ENCODE measurements around the gene HECTD4.

GRCh38 chr12:112218150-112218549 lies 164.1 kb downstream of the HECTD4 start:
- TF ChIP-seq CTCF (conservative IDR thresholded peaks at IDR 0.05; ENCODE audit: low read depth in 2 of 2) (no peak), EZH2 (IDR thresholded peaks at IDR 0.05; ENCODE audit: low read depth, unreplicated experiment) (no peak), EZH2phosphoT487 (IDR thresholded peaks at IDR 0.05; ENCODE audit: unreplicated experiment) (no peak), CREB1 (CRISPR knock-in tag; IDR thresholded peaks at IDR 0.05; ENCODE audit: low read depth) (no peak), JUNB (IDR thresholded peaks at IDR 0.05; ENCODE audit: unreplicated experiment) (no peak), ZNF331 (CRISPR knock-in tag; IDR thresholded peaks at IDR 0.05; ENCODE audit: low read depth) (no peak), REST (IDR thresholded peaks at IDR 0.05; ENCODE audit: unreplicated experiment) (no peak), POLR2AphosphoS5 (IDR thresholded peaks at IDR 0.05; ENCODE audit: low read depth) (no peak), ZNF462 (CRISPR knock-in tag; IDR thresholded peaks at IDR 0.05) (no peak), ETS1 (IDR thresholded peaks at IDR 0.05) (no peak)

All from GM23338 (cell line).